IMR-90 (cell line): ENCODE data around the gene PAXX. TPM values are rescaled to one million over a fixed set of nuclear protein-coding genes. Genes with fewer than 3 reads are reported as not detected.

ENCODE experiments used
- ATAC-seq: fragments of 200-7000 bp; cut with Tn5 transposase; 2 replicates; pipeline ENCODE4 v1.9.1; 2020; ENCODE audit warnings: low read depth, mild to moderate bottlenecking, moderate library complexity
- BruUV-seq: library from RNA; stranded (reverse); fragments of 400-500 nt; replicated peaks from 2 replicates; lab custom pipeline; 2021; lab: Mats Ljungman, UMichigan
- CTCF ChIA-PET: fragments of 300-600 bp; formaldehyde crosslinking; extraction: SDS; loops from one replicate; lab custom pipeline; 2021; ENCODE audit warnings: antibody characterized with exemption; lab: Yijun Ruan, JAX
- POLR2A ChIA-PET: fragments of 300-600 bp; sonication (Branson Sonifier 250); formaldehyde crosslinking; loops from one replicate; lab custom pipeline; 2022; ENCODE audit warnings: antibody characterized with exemption; ENCODE audit not compliant: unreplicated experiment; lab: Charles Lee
- DNase-seq: peaks from one replicate; pipeline ENCODE4 v3.0.0; 2013
- H2AFZ ChIP-seq: replicated peaks from 2 replicates; pipeline ENCODE3; 2013; ENCODE audit warnings: low read length, mild to moderate bottlenecking; ENCODE audit not compliant: poor library complexity
- H2AK5ac ChIP-seq: 2 replicates; pipeline ENCODE4 v1.6.1; 2013; ENCODE audit warnings: low read depth, low read length, inconsistent platforms
- H2AK9ac ChIP-seq: replicated peaks from 2 replicates; pipeline ENCODE3; 2013; ENCODE audit warnings: mild to moderate bottlenecking, low read depth, low read length, moderate library complexity; ENCODE audit not compliant: poor library complexity
- H2BK120ac ChIP-seq: 2 replicates; pipeline ENCODE4 v1.6.1; 2013; ENCODE audit warnings: low read depth, low read length, inconsistent platforms
- H2BK15ac ChIP-seq: 3 replicates; pipeline ENCODE4 v1.6.1; 2013; ENCODE audit warnings: low read depth, low read length, inconsistent platforms
- H2BK20ac ChIP-seq: 2 replicates; pipeline ENCODE4 v1.6.1; 2013; ENCODE audit warnings: low read depth, mild to moderate bottlenecking, inconsistent platforms, low read length, moderate library complexity
- H2BK5ac ChIP-seq: 2 replicates; pipeline ENCODE4 v1.6.1; 2013; ENCODE audit warnings: mild to moderate bottlenecking, low read depth, low read length, inconsistent platforms; ENCODE audit not compliant: poor library complexity, severe bottlenecking
- H3K14ac ChIP-seq: replicated peaks from 2 replicates; pipeline ENCODE4 v1.6.1; 2013; ENCODE audit warnings: low read depth, low read length, inconsistent platforms
- H3K18ac ChIP-seq: 2 replicates; pipeline ENCODE4 v1.6.1; 2013; ENCODE audit warnings: low read depth, low read length, control low read depth
- H3K23ac ChIP-seq: 2 replicates; pipeline ENCODE4 v1.6.1; 2013; ENCODE audit warnings: low read depth, low read length, inconsistent platforms
- H3K27ac ChIP-seq: 2 replicates; pipeline ENCODE4 v1.5.1; 2013; ENCODE audit warnings: mild to moderate bottlenecking, control low read depth, low read length; ENCODE audit not compliant: insufficient read depth
- H3K27me3 ChIP-seq: 2 replicates; pipeline ENCODE4 v1.6.1; 2013; ENCODE audit warnings: low read length; ENCODE audit not compliant: control insufficient read depth, insufficient read depth
- H3K36me3 ChIP-seq: 2 replicates; pipeline ENCODE4 v1.6.1; 2013; ENCODE audit warnings: low read length, mixed read lengths; ENCODE audit not compliant: control insufficient read depth, insufficient read depth
- H3K4ac ChIP-seq: 2 replicates; pipeline ENCODE4 v1.6.1; 2013; ENCODE audit warnings: low read depth, low read length, inconsistent platforms
- H3K4me1 ChIP-seq: 2 replicates; pipeline ENCODE4 v1.6.1; 2013; ENCODE audit warnings: low read length, mixed read lengths; ENCODE audit not compliant: control insufficient read depth, insufficient read depth
- H3K4me2 ChIP-seq: 2 replicates; pipeline ENCODE4 v1.6.1; 2013; ENCODE audit warnings: low read depth, mild to moderate bottlenecking, control low read depth, low read length, moderate library complexity
- H3K4me3 ChIP-seq: 2 replicates; pipeline ENCODE4 v1.5.1; 2013; ENCODE audit warnings: low read depth, mild to moderate bottlenecking, control low read depth, low read length, moderate library complexity; ENCODE audit not compliant: insufficient read depth
- H3K56ac ChIP-seq: 2 replicates; pipeline ENCODE4 v1.6.1; 2013; ENCODE audit warnings: low read length, inconsistent platforms; ENCODE audit not compliant: insufficient read depth; ENCODE audit errors: extremely low read depth
- H3K79me1 ChIP-seq, 2 experiments: 2 replicates each; pipeline ENCODE4 v1.6.1; 2013; ENCODE audit warnings: low read length in 2 of 2, inconsistent platforms in 1 of 2, low read depth in 1 of 2
- H3K9ac ChIP-seq: 2 replicates; pipeline ENCODE4 v1.6.1; 2013; ENCODE audit warnings: low read depth, low read length, control low read depth
- H3K9me1 ChIP-seq: 2 replicates; pipeline ENCODE4 v1.6.1; 2013; ENCODE audit warnings: low read length, inconsistent platforms; ENCODE audit not compliant: insufficient read depth
- H3K9me3 ChIP-seq: 2 replicates; pipeline ENCODE4 v1.6.1; 2013; ENCODE audit warnings: low read length; ENCODE audit not compliant: control insufficient read depth, insufficient read depth
- H4K20me1 ChIP-seq: 2 replicates; pipeline ENCODE4 v1.6.1; 2013; ENCODE audit warnings: low read length, inconsistent platforms; ENCODE audit not compliant: insufficient read depth
- H4K5ac ChIP-seq: 2 replicates; pipeline ENCODE4 v1.6.1; 2013; ENCODE audit warnings: mild to moderate bottlenecking, low read depth, low read length, control low read depth
- H4K8ac ChIP-seq, 2 experiments: 2 replicates each; pipeline ENCODE4 v1.6.1; 2013; ENCODE audit warnings: low read depth in 2 of 2, low read length in 2 of 2, control low read depth in 1 of 2, inconsistent platforms in 1 of 2
- H4K91ac ChIP-seq: 2 replicates; pipeline ENCODE4 v1.6.1; 2013; ENCODE audit warnings: low read depth, low read length, inconsistent platforms; ENCODE audit not compliant: insufficient read depth
- BHLHE40 ChIP-seq: fragments of 150-350 bp; IDR thresholded peaks from 2 replicates; pipeline ENCODE4 v1.6.1; 2016; ENCODE audit warnings: mild to moderate bottlenecking, low read depth, low read length
- CEBPB ChIP-seq: IDR thresholded peaks from 2 replicates; pipeline ENCODE4 v1.6.1; 2012; ENCODE audit warnings: low read depth, low read length, improper control_type of control experiment
- FOS ChIP-seq: fragments of 150-350 bp; IDR thresholded peaks from 2 replicates; pipeline ENCODE4 v1.6.1; 2016; ENCODE audit warnings: low read depth, low read length
- MAFK ChIP-seq: IDR thresholded peaks from 2 replicates; pipeline ENCODE4 v1.6.1; 2012; ENCODE audit warnings: low read depth, low read length, improper control_type of control experiment
- MAZ ChIP-seq: IDR thresholded peaks from 2 replicates; pipeline ENCODE4 v1.6.1; 2012; ENCODE audit warnings: low read depth, mild to moderate bottlenecking, low read length, improper control_type of control experiment, moderate library complexity, borderline replicate concordance
- MXI1 ChIP-seq: IDR thresholded peaks from 2 replicates; pipeline ENCODE4 v1.6.1; 2012; ENCODE audit warnings: low read depth, mild to moderate bottlenecking, low read length, moderate library complexity, borderline replicate concordance
- NFE2L2 ChIP-seq: fragments of 150-350 bp; IDR thresholded peaks from 2 replicates; pipeline ENCODE4 v1.6.1; 2016; ENCODE audit warnings: low read depth, mild to moderate bottlenecking, low read length
- POLR2A ChIP-seq: IDR thresholded peaks from 2 replicates; pipeline ENCODE4 v1.6.1; 2012; ENCODE audit warnings: mild to moderate bottlenecking, low read depth, low read length
- RAD21 ChIP-seq: IDR thresholded peaks from 2 replicates; pipeline ENCODE4 v1.6.1; 2012; ENCODE audit warnings: low read length, improper control_type of control experiment
- RFX5 ChIP-seq: IDR thresholded peaks from 2 replicates; pipeline ENCODE4 v1.8.0; 2012; ENCODE audit warnings: low read depth, mild to moderate bottlenecking, low read length, moderate library complexity
- SMC3 ChIP-seq: fragments of 150-350 bp; IDR thresholded peaks from 2 replicates; pipeline ENCODE4 v1.6.1; 2016; ENCODE audit warnings: low read depth, mild to moderate bottlenecking, antibody characterized with exemption, low read length, moderate library complexity
- WGBS, 2 experiments: methylation state at CpG; one replicate each; pipeline versions ENCODE4 v1.1.5 to v1.1.7; 2013; ENCODE audit warnings: missing lambda C conversion rate in 2 of 2; ENCODE audit not compliant: insufficient read length in 1 of 2; ENCODE audit errors: extremely low coverage in 2 of 2; 5-methylcytosine and 5-hydroxymethylcytosine counted together
- dilution Hi-C: fragments of 300-500 bp; cut with HindIII; formaldehyde crosslinking; loops from one replicate; pipeline ENCODE4 v1.14.3; 2018; ENCODE audit warnings: low sequenced_read_pairs; ENCODE audit not compliant: unreplicated experiment
- in situ Hi-C: fragments of 300-500 bp; cut with MboI; formaldehyde crosslinking; loops from 3 replicates; pipeline ENCODE4 v1.14.3; 2019; ENCODE audit warnings: low sequenced_read_pairs, inconsistent platforms, mixed read lengths
- intact Hi-C: fragments of 100-400 bp; cut with micrococcal nuclease; formaldehyde crosslinking; loops from 2 replicates; pipeline ENCODE4 v1.10.0; 2022
- polyA plus RNA-seq, 3 experiments: library from polyadenylated mRNA; depleted of rRNA; stranded (reverse); fragments of >200 nt; gene quantifications; 2 replicates each; pipeline ENCODE4 v1.2.3, GENCODE V29; 2012; ENCODE audit warnings: low replicate concordance in 1 of 3
- total RNA-seq: library from RNA; depleted of rRNA; stranded (reverse); fragments of >200 nt; gene quantifications from 2 replicates; pipeline ENCODE4 v1.2.3, GENCODE V29; 2012
- TF ChIP-seq, protein P1 (sequence below): fragments of 150-350 bp; IDR thresholded peaks from 2 replicates; pipeline ENCODE4 v1.6.1; 2017; ENCODE audit warnings: mild to moderate bottlenecking, antibody characterized with exemption, low read length, low read depth
- TF ChIP-seq, protein P2 (sequence below): fragments of 150-350 bp; IDR thresholded peaks from 2 replicates; pipeline ENCODE4 v1.6.1; 2016; ENCODE audit warnings: low read depth, mild to moderate bottlenecking, low read length, moderate library complexity, borderline replicate concordance
- TF ChIP-seq, protein P3 (sequence below): conservative IDR thresholded peaks from 2 replicates; pipeline ENCODE4 v1.5.1; 2012; ENCODE audit warnings: mild to moderate bottlenecking, low read depth, low read length, improper control_type of control experiment

PAXX gene
- total and polyA plus RNA-seq, 2 of the 4 experiments (the other 2 are of a cell fraction) = 5.7 to 24.6 TPM

DNA sequence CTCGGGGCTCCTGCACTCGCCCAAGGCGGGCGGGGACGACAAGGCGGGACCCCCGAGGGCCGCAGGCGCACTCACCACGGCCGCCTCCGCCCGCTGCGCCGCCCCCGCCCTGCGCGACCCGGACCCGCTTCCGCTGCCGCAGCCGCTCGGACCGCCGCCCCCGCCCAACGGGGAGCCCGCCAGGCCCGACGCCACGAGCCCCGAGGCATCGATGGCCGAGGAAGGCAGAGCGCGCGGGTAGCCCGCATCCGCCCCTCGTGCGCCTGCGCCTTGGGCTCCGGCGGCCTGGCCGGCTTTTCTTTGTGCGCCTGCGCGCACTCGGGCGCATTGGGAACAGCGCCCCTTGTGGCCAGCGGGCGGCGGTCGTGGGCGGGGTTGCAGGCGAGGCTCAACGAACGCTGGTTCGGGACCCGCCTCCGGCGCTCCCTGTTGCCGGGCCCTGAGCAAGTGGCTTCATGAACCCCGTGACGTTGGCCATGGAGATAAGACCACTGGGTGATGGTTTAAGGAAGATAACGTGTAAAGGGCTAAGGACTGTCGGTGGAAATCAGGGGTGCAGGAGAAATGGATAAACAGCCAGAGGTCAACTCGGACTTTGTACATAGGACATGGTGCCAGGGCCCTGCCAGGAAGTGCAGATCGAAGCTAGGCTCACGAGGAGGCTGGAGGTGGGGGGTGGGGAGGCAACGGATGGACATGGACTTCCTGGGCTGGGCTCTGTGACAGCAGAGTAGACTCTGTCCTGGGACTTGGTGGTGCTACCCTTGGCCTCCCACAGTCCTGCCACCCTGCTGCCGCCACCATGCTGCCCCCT lies 47.5 kb upstream of the PAXX start, which contains the start of the genes C8G and FBXW5:
TSS of gene C8G (plus strand) at position 725 of the 814 bp plus-strand sequence. CDS start at position 803, 78 bp downstream.
TSS of gene FBXW5 (minus strand) at position 220 of the 814 bp plus-strand sequence. CDS start 655 bp downstream, outside the sequence.
- H2BK15ac ChIP-seq = no peak within 1 kb of the TSS
- H3K9me3 ChIP-seq = no peaks in the 10 kb centered on the region
- peak within 1 kb of the TSS; percentile 100 for H2AK9ac ChIP-seq
- no peak within 1 kb of the TSS for H3K56ac ChIP-seq
- CTCF ChIA-PET = interaction anchor here (0.6 to 1.0 kb wide), 3 partner anchors 13 to 42 kb away, joined by 3 to 4 read pairs (median 3); no protein-coding TSS in a partner anchor
- H4K20me1 ChIP-seq = peaks cover 22% of the 10 kb centered on the region
- no peak within 1 kb of the TSS for H2BK20ac ChIP-seq
- H3K27ac ChIP-seq = peak within 1 kb of the TSS; percentile 97
- peak within 1 kb of the TSS; percentile 64; the same call in 1 of the 2 replicates for H2BK120ac ChIP-seq
- H3K79me1 ChIP-seq = peaks cover 5 to 35% of the 10 kb centered on the region in 2 experiments
- H2AFZ ChIP-seq = peak within 1 kb of the TSS; percentile 91
- peak within 1 kb of the TSS; percentile 56 for H3K23ac ChIP-seq
- dilution Hi-C loops (no loop called here), intact Hi-C loops (loop anchor here (2.0 kb wide), 1 partner anchor 96 kb away; the partner anchor contains the start of gene PHPT1), in situ Hi-C loops (no loop called here)
- peak within 1 kb of the TSS; percentile 25; the same call in 1 of the 2 replicates for H3K18ac ChIP-seq
- peak within 1 kb of the TSS; percentile 79 for H3K4me3 ChIP-seq
- 1% methylated on average over 66 of the region's 74 CpGs; no CpG with 5 or more reads in 1 of the 2 experiments for WGBS, 2 experiments
- H4K5ac ChIP-seq = peak within 1 kb of the TSS; percentile 73
- H3K9me1 ChIP-seq = peaks cover 8% of the 10 kb centered on the region
- no peaks in the 10 kb centered on the region for H3K27me3 ChIP-seq
- no TSS peak for BruUV-seq
- H3K4me1 ChIP-seq = peaks cover 4% of the 10 kb centered on the region
- H3K4me2 ChIP-seq = peak within 1 kb of the TSS; percentile 86
- peaks cover 33% of the 10 kb centered on the region for H3K36me3 ChIP-seq
- peak within 1 kb of the TSS; percentile 96 for H3K9ac ChIP-seq
- peak within 1 kb of the TSS; percentile 81 for H3K14ac ChIP-seq
- peak within 1 kb of the TSS; percentile 88 for H2BK5ac ChIP-seq
- H4K91ac ChIP-seq = peak within 1 kb of the TSS; percentile 68
- DNase-seq = peak; percentile 89
- H2AK5ac ChIP-seq = peak within 1 kb of the TSS; percentile 85
- peak within 1 kb of the TSS; percentile 61 to 93; a peak in 2 of 4 replicates for H4K8ac ChIP-seq
- peak; percentile 91 for ATAC-seq
- POLR2A ChIA-PET = no interaction called here
- peak within 1 kb of the TSS; percentile 88 for H3K4ac ChIP-seq
- TF ChIP-seq FOS (no peak), MAFK (no peak), RFX5 (no peak), SMC3 (no peak), RAD21 (peak; percentile 31), BHLHE40 (no peak), CEBPB (no peak), MAZ (peak; percentile 98), MXI1 (no peak), POLR2A (no peak; the same call in 1 of the 2 replicates), NFE2L2 (no peak)
- TF ChIP-seq, protein P1, sequence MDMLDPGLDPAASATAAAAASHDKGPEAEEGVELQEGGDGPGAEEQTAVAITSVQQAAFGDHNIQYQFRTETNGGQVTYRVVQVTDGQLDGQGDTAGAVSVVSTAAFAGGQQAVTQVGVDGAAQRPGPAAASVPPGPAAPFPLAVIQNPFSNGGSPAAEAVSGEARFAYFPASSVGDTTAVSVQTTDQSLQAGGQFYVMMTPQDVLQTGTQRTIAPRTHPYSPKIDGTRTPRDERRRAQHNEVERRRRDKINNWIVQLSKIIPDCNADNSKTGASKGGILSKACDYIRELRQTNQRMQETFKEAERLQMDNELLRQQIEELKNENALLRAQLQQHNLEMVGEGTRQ = peak; percentile 23; the same call in 1 of the 2 replicates
- TF ChIP-seq, protein P2, sequence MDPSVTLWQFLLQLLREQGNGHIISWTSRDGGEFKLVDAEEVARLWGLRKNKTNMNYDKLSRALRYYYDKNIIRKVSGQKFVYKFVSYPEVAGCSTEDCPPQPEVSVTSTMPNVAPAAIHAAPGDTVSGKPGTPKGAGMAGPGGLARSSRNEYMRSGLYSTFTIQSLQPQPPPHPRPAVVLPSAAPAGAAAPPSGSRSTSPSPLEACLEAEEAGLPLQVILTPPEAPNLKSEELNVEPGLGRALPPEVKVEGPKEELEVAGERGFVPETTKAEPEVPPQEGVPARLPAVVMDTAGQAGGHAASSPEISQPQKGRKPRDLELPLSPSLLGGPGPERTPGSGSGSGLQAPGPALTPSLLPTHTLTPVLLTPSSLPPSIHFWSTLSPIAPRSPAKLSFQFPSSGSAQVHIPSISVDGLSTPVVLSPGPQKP = no peak
- TF ChIP-seq, protein P3, sequence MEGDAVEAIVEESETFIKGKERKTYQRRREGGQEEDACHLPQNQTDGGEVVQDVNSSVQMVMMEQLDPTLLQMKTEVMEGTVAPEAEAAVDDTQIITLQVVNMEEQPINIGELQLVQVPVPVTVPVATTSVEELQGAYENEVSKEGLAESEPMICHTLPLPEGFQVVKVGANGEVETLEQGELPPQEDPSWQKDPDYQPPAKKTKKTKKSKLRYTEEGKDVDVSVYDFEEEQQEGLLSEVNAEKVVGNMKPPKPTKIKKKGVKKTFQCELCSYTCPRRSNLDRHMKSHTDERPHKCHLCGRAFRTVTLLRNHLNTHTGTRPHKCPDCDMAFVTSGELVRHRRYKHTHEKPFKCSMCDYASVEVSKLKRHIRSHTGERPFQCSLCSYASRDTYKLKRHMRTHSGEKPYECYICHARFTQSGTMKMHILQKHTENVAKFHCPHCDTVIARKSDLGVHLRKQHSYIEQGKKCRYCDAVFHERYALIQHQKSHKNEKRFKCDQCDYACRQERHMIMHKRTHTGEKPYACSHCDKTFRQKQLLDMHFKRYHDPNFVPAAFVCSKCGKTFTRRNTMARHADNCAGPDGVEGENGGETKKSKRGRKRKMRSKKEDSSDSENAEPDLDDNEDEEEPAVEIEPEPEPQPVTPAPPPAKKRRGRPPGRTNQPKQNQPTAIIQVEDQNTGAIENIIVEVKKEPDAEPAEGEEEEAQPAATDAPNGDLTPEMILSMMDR = peak; percentile 98
